ENCODE data around the gene EEF2KMT.
"Not testable (repeated sequence)": the region's sequence is repeated elsewhere in the genome, so short reads cannot be mapped to it uniquely, and the experiment has no call there.

Gene EEF2KMT

GRCh38 chr16:5097470-5098220 is at the start of gene EEF2KMT:
TSS of gene EEF2KMT (minus strand) at chr16:5097795. CDS start at chr16:5097739, 56 bp downstream.
- peak; percentile 99 for DNase-seq (ENCODE audit: low read depth)
- peak; percentile 28; the same call in 1 of the 2 replicates for TF ChIP-seq CTCF (IDR thresholded peaks at IDR 0.05; ENCODE audit: control insufficient read depth, extremely low read depth, insufficient read depth)
- peak within 1 kb of the TSS; percentile 68 for H3K4me3 ChIP-seq (ENCODE audit: low read depth, low read length)

GRCh38 chr16:5144621-5144956 is 47.0 kb upstream of the EEF2KMT start:
- H3K4me3 ChIP-seq (ENCODE audit: low read depth, low read length); DNase-seq (ENCODE audit: low read depth): not testable (repeated sequence)

- TF ChIP-seq CTCF (IDR thresholded peaks at IDR 0.05; ENCODE audit: control insufficient read depth, extremely low read depth, insufficient read depth): no peak
- no peak for DNase-seq (ENCODE audit: low read depth)
- no peak overlapping the region for H3K4me3 ChIP-seq (ENCODE audit: low read depth, low read length)
Observed at GRCh38 chr16:5143761-5144620, 46.4 kb upstream of the EEF2KMT start.

GRCh38 chr16:5140151-5140550 is 42.6 kb upstream of the EEF2KMT start:
- not testable (repeated sequence) for H3K4me3 ChIP-seq (ENCODE audit: low read depth, low read length); DNase-seq (ENCODE audit: low read depth)

GRCh38 chr16:5134739-5135452 is 37.3 kb upstream of the EEF2KMT start:
- DNase-seq (ENCODE audit: low read depth); H3K4me3 ChIP-seq (ENCODE audit: low read depth, low read length): not testable (repeated sequence)

- H3K4me3 ChIP-seq (ENCODE audit: low read depth, low read length); DNase-seq (ENCODE audit: low read depth): not testable (repeated sequence)
- TF ChIP-seq CTCF (IDR thresholded peaks at IDR 0.05; ENCODE audit: control insufficient read depth, extremely low read depth, insufficient read depth): 0 out of 2 replicates have a peak, but pooled peaks have one; percentile 13
Observed at GRCh38 chr16:5132915-5133600, 35.5 kb upstream of the EEF2KMT start.

GRCh38 chr16:5131467-5132004 is 33.9 kb upstream of the EEF2KMT start:
- H3K4me3 ChIP-seq (ENCODE audit: low read depth, low read length); DNase-seq (ENCODE audit: low read depth): not testable (repeated sequence)

GRCh38 chr16:5117300-5118087 is 19.9 kb upstream of the EEF2KMT start:
- H3K4me3 ChIP-seq (ENCODE audit: low read depth, low read length); DNase-seq (ENCODE audit: low read depth): not testable (repeated sequence)

- H3K4me3 ChIP-seq (ENCODE audit: low read depth, low read length); DNase-seq (ENCODE audit: low read depth): not testable (repeated sequence)
Observed at GRCh38 chr16:5116780-5117295, 19.2 kb upstream of the EEF2KMT start.

GRCh38 chr16:5110933-5111332 is 13.3 kb upstream of the EEF2KMT start:
- not testable (repeated sequence) for H3K4me3 ChIP-seq (ENCODE audit: low read depth, low read length); DNase-seq (ENCODE audit: low read depth)

Measured in LNCaP clone FGC (cell line).